GM19455 (cell line): ENCODE measurements around the gene LPCAT2.

Experiments used
- ATAC-seq: cut with Tn5 transposase; IDR thresholded peaks from one replicate; pipeline ENCODE4 v1.9.1; 2021; ENCODE audit not compliant: unreplicated experiment

Gene LPCAT2

DNA sequence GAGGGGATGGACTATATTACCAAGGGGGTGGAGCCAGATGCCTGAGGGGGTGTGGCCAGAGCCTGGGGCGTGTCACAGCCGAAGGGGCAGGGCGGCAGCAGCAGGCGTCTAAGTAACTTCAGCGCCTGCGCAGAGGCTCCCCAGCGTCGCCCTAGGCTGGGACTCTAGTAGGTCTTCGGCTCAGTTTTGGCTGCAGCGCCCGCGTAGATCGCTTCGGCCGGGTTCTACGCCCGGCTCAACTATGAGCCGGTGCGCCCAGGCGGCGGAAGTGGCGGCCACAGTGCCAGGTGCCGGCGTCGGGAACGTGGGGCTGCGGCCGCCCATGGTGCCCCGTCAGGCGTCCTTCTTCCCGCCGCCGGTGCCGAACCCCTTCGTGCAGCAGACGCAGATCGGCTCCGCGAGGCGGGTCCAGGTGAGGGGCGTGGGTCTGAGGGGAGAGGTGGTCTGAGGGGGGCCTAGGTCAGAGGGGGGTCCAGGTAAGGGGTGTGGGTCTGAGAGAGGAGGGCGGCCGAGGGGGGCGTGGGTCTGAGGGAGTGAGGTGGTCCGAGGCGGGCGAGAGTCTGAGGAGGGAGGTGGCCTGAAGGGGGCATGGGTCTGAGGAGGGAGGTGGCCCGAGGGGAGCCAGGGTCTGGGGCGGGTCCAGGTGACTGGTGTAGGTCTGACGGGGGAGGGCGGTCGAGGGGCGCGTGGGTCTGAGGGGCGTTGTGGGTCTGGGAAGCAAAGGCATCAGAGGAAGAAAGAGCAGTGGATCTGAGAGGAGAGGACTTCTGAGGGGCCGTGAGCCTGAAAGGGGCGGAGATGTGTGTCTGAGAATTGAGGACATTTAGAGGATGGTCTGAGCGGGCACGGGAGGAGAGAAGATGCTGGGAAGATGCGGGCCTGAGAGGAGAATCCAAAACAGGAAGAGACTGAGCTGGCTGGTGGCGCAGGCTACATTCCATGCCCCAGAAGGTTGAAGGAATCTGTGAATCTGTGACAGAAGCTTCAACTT, at the start of gene LPCAT2:
LPCAT2 (plus strand) TSS at position 132 of the 991 bp plus-strand sequence; CDS start at position 242, 110 bp downstream.
- no peak for ATAC-seq

DNA sequence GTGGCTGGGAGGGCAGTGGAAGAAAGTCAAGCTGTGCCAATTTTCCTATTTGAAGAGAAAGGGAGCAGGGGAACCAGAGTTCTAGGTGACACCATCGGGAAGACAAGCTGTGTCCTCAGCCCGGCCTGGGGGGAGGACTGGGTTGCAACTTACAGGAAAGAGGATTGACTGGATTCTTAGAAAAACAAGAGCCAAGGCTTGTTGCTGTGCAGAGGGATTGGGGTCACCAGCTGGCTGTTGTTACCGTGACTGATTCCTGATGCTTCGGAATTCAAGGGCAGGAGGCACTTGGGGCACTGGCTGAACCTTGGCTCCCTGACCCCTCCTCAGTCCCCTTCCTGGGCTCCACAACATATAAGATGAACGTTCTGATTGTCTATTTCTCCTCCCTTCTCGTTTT, 46.6 kb upstream of the LPCAT2 start:
- no peak for ATAC-seq

DNA sequence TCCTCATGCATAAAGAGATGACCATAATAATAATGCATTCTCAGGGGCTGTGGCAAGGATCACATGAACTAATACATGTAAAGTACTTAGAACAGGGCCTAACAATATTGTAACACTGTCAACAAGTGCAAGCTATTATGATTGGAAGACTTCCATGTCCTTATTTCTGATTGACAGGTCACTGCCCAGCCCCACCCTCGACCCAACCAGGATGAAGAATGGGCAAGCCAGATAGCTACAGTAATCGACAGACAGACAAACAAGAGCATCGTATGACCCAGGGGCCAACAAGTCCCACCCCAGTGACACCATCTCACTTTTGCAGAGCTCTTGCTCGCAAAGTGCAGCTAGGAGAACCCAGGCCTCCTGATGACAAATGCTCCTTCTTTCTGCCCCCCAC, 44.5 kb upstream of the LPCAT2 start:
- no peak for ATAC-seq

GRCh38 chr16:55465077-55465896, 43.6 kb upstream of the LPCAT2 start:
- peak; percentile 94 for ATAC-seq

GRCh38 chr16:55466209-55466608, 42.7 kb upstream of the LPCAT2 start:
- no peak for ATAC-seq

DNA sequence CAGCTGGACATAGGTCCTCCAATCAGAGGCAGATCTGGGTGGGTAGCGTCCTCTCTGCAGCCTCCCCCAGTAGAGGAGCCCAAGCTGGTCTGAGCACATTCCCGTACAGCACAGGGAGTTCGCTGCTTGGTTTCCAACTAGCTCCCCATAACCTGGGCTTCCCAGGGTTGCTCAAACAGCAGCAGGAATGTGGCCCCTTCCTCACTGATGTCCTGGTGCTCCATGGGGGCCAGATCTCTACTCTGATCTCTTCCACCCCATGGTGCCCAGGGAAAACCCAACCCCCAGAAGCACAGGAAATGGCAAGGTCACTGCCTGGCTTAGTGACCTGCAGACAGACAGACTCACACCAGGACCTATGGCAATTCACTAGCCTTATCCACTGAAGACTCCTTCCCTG, 41.0 kb upstream of the LPCAT2 start:
- ATAC-seq = no peak

DNA sequence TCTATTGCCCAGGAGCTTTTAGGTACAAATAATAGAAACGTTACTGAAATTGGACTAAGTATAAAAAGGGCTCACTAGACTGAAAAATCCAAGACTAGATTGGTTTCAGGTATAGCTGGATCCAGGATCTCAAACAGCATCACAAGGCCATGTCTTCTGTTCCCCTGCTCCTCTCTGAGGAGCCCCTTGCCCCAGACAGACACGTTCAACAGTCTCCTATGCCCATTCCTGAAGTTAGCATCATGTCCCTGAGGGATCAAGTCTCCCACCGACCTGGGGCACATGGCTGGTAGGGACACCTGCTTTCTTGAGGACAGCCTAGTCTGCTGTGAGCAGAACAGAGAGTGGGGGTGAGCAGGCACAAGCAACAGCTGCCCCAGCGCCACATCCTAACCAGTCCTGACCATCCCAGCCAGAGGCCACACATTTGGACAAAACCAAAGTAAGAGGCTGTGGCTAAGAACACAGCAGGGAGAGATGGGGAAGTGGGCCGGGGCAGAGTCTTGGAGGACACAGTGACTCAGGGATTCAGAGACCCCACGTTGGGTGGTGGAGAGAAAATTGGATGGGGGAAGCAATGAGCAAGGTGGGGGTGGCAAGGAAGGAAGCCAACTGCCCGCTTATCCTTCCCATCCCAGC, 40.4 kb upstream of the LPCAT2 start:
- ATAC-seq = no peak

DNA sequence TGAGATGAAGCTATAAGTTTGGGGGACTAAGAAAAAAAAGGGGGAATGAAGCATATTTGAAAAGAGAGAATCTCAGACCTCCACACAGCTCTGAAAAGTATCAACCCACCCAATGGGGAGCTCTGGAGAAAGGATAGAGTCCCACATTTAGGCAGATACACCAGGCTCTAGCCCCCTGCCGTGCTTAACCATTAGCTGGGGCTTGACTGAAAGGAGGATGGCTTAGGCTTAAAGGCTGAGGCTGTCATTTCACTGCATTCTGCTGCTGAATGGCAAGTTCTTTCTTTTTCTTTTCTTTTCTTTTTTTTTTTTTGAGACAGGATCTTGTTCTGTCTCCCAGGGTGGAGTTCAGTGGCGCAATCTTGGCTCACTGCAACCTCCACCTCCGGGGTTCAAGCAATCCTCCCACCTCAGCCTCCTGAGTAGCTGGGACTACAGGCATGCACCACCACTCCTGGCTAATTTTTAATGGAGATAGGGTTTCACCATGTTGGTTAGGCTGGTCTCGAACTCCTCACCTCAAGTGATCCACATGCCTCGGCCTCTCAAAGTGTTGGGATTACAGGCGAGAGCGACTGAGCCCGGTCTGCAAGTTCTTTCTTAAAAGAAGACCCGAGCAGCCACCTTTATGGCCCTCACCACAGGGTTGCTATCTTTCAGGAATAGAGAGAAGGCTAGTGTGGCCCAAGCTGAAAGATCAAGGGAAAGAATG, 38.9 kb upstream of the LPCAT2 start:
- no peak for ATAC-seq

DNA sequence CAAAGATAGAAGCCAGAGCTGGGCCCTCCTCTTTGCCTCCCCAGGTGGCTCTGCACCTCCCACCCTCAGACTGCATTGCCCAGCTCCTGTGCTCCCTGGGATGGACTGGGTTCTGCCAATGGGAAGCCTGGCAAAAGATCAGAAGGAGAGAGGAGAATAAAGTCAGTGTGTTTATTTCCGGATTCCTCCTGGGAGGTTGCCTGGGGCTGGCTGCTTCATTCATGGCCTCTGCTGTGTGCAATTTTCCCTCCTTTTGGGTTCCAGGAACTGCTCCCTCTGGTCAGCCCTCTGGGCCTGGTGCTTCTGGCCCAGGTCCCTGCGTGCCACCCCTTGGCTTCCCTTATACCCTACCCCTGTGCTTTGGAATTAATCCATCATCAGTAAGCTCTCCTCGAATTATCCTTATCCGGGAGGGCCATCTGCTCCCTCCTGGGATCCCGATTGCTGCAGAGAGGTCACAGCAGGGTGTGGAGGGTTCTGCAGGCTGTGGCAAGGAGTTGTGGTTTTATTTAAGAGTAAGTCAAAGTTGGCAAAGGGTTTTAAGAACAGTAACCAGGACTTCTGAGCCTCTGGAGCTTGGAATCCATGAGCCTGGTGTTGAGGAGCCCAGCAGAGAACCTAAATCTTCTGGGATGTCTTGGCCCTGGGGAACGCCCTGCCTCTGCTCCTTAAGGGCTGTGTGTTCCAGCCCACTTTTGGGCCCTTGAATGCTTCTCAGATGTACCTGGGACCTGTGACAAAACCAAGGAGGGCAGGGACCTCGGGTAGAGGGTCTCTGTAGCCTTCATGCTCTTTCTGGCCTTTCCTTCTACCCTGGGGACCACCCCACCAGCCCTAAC, 38.1 kb upstream of the LPCAT2 start:
- ATAC-seq = no peak

DNA sequence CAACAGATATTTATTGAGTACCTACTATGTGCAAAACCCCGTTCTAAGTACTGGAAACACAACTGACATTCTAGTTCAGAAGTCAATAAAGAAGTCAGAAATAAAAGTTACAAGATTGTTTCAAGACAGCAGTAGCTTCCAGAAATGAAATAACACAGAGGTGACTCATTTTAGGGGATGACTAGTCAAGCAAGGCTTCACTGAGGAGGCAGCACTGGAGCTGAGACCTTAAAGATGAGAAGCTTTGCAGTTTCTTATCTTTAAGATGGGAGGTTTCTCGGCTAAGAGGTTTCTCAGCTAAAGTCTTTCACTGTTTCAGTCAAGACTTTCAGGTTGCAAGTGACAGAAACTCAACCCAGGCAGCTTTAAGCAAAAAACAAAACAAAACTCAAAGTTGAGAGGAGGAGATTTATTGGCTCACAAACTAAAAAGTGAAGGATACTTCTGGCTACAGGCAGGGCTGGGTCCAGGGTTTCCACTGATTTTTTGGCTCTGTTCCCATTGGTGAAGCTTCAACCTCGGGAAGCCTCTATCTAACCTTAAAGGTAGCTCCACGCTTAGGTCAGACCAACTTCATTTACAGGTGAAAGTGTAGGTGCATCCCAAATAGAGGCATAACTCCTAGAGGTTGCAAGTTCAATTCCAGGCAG, 37.3 kb upstream of the LPCAT2 start:
- no peak for ATAC-seq

DNA sequence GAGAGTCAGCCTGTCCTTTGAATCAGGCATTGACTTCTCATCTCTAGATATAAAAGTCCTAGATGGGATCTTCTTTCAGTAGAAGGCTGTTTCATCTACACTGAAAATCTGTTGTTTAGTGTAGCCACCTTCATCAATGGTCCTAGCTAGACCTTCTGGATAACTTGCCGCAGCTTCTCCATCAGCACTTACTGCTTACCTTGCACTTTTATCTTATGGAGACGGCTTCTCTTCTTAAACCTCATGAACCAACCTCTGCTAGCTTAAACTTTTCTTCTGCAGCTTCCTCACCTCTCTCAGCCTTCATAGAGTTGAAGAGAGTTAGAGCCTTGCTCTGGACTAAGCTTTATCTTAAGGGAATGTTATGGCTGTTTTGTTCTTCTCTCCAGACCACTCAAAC, 35.3 kb upstream of the LPCAT2 start:
- no peak for ATAC-seq

- no peak for ATAC-seq
Measured at GRCh38 chr16:55474821-55475220, 34.1 kb upstream of the LPCAT2 start.

DNA sequence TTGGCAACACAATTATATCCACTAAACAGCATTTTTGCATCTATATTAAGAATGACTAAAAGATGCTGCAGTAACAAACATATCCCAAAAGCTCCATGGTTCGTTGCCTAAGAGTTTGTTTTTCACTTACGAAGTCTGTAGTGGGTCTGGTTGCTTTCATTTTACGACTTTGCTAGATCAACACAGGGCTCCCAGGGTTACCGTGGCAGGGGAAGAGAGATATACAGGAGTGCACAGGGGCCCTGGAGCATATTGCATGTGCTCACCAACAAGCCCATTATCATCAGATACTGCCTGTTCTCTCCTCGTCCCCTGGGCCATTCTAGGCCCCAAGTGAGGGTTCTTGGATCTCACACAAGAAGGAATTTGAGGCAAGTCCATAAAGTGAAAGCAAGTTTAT, 33.0 kb upstream of the LPCAT2 start:
- no peak for ATAC-seq

DNA sequence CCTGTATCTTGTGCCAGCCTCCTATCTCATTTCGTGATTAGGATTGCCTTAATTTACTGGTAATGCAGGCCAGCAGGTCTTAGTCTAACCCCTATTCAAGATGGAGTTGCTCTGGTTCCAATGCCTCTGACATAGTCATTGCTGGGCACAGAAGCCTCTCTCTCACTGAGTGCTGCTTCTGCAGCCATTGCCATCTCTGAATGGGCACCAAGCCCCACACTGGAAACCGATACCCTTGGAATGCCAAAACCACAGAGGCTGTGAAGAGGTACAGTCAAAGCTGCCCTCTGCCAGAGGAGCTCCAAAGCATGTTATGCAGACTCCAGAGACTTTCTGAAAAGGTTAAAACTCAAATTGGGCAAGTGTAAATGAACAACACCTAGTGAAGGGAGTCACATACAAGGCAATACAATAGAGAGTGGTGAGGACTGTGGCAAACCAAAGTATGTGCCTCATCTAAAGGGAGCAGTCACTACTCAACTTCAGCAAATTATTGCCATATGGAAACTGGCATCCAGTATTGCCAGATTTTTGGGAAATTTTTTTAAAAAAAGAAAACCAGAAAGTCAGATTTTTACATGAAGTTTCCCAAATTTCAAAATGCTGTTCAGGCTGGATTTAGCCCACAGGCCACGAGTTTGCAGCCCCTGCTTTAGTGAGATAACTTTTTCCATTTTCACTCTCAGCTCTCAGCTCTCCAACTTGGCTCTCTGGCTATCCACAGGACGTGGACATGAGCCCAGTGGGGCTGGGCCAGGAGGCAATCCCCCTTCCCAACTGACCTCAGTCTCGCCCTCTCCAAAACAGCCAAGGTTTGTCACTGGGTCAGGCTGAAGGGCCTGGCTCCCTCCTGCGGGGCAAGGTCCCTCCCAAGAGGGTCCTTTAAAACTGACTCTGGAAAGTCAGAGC, 32.0 kb upstream of the LPCAT2 start:
- ATAC-seq = no peak

GRCh38 chr16:55477736-55478135, 31.1 kb upstream of the LPCAT2 start:
- no peak for ATAC-seq

GRCh38 chr16:55478827-55479429, 29.9 kb upstream of the LPCAT2 start, which contains the start of gene MMP2:
Gene MMP2 (plus strand): TSS chr16:55479198. CDS start chr16:55479480, 282 bp downstream.
- no peak for ATAC-seq

GRCh38 chr16:55479430-55480140, 29.3 kb upstream of the LPCAT2 start:
- ATAC-seq = no peak
